NB4 (cell line): ENCODE measurements around the gene CDC14B.

Experiments
- DNase-seq: peaks from one replicate; pipeline ENCODE4 v3.0.0; 2010; ENCODE audit warnings: low read depth
- H3K4me3 ChIP-seq: one replicate; pipeline ENCODE4 v1.5.1; 2011; ENCODE audit warnings: mild to moderate bottlenecking, low read depth, low read length, moderate library complexity
- CTCF ChIP-seq: IDR thresholded peaks from one replicate; pipeline ENCODE4 v1.5.1; 2012; ENCODE audit warnings: low read depth, low read length
- MAX ChIP-seq: IDR thresholded peaks from 2 replicates; pipeline ENCODE4 v1.6.1; 2011; ENCODE audit warnings: low read depth, low read length
- MYC ChIP-seq: IDR thresholded peaks from 2 replicates; pipeline ENCODE4 v1.6.1; 2011; ENCODE audit warnings: low read depth, low read length
- POLR2A ChIP-seq: IDR thresholded peaks from 2 replicates; pipeline ENCODE4 v1.6.1; 2011; ENCODE audit warnings: mild to moderate bottlenecking; ENCODE audit not compliant: insufficient read length; ENCODE audit errors: extremely low read depth

CDC14B gene

GRCh38 chr9:96491079-96491879 is 128.4 kb downstream of the CDC14B start:
- H3K4me3 ChIP-seq: no peak overlapping the region
- DNase-seq: no peak
- TF ChIP-seq MAX (no peak), CTCF (no peak), MYC (no peak), POLR2A (no peak)

GRCh38 chr9:96490534-96491078 is 129.0 kb downstream of the CDC14B start:
- no peak overlapping the region for H3K4me3 ChIP-seq
- no peak for DNase-seq
- no peak for TF ChIP-seq MAX
- TF ChIP-seq CTCF: no peak

- TF ChIP-seq MAX (no peak), MYC (no peak), POLR2A (no peak), CTCF (no peak)
- H3K4me3 ChIP-seq: no peak overlapping the region
- no peak for DNase-seq
These were observed 130.1 kb downstream of the CDC14B start for GRCh38 chr9:96489482-96489979.

GRCh38 chr9:96487949-96488348 is 131.7 kb downstream of the CDC14B start:
- no peak overlapping the region for H3K4me3 ChIP-seq
- TF ChIP-seq MYC: no peak
- no peak for TF ChIP-seq MAX
- TF ChIP-seq CTCF: no peak
- no peak for TF ChIP-seq POLR2A
- no peak for DNase-seq

- H3K4me3 ChIP-seq: no peak overlapping the region
- DNase-seq: no peak
- TF ChIP-seq MAX: no peak
- TF ChIP-seq POLR2A: no peak
- no peak for TF ChIP-seq CTCF
- TF ChIP-seq MYC: no peak
These were observed 132.6 kb downstream of the CDC14B start for GRCh38 chr9:96487029-96487396.
